Kidney tubule cell (primary cell): ENCODE data around the gene PPFIBP2.

Experiments used
- DNase-seq: peaks from one replicate; pipeline ENCODE4 v3.0.0-alpha.2; 2018; ENCODE audit warnings: low spot score

PPFIBP2 gene

DNA sequence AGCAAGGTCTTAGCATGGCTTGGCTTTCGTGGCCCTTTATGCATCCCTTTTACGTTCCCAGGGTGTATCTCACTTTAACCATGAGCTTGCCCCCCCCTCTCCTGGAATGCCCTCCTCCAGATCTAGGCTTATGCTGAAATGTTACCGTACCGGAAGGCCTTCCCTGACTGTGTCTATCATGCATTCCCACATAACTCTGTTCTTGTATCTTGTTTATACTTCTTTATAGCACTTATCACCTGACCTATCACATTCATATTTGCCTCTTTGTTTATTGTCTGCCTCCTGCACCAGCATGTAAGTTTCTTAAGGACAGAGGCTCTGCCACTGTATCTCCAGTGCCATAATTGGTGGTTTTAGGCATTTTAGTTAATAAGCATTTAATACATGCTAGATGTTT lies 38.9 kb downstream of the PPFIBP2 start:
- DNase-seq, result no peak

DNA sequence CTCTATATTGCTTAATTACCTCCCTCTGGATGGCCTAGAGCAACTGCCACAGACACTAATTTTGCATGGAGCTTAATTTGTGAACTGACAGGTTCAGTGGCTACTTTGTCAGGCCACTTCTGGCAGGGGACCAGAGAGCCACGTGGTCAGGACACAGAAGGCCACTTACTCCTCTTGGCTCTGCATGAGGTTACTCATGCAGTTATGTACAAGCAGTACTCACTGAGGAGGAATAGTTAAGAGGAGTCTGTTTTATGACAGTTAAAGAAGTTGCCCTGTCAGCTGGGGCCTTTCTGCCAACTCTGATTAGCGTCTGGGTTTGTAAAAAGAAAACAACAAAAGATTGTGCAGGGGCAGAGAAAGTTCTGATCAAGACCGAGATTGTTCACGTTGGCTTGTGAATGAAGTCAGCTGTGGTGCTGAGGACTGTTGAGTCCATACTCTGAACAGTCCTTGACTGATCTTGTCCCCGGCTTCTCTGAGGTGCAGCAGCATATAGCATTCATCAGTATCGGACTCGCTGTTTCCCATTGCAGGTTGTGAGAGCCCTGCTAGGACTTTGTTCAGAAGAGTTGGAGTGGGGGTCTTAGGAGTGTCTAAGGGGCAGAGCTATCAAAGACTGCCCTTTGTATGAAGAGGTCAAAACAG lies 41.4 kb downstream of the PPFIBP2 start:
- peak; percentile 36 for DNase-seq

DNA sequence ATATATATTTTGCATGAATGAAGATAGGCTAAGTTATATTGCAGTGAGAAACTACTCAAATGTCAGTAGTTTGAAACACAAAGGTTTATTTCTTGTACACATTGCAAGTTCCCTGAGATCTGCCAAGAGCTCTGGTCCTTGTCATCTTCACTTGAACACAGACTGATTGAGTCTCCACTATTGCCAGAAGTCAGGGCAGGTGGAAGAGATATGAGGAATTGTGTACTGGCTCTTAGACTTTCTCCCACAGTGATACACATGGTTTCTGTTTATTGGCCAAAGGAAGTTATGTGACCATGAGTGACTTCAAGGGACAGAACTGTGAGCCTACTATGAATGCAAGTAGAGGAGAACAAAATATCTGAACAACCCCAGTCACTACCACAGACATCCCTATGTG lies 44.2 kb downstream of the PPFIBP2 start:
- no peak for DNase-seq

DNA sequence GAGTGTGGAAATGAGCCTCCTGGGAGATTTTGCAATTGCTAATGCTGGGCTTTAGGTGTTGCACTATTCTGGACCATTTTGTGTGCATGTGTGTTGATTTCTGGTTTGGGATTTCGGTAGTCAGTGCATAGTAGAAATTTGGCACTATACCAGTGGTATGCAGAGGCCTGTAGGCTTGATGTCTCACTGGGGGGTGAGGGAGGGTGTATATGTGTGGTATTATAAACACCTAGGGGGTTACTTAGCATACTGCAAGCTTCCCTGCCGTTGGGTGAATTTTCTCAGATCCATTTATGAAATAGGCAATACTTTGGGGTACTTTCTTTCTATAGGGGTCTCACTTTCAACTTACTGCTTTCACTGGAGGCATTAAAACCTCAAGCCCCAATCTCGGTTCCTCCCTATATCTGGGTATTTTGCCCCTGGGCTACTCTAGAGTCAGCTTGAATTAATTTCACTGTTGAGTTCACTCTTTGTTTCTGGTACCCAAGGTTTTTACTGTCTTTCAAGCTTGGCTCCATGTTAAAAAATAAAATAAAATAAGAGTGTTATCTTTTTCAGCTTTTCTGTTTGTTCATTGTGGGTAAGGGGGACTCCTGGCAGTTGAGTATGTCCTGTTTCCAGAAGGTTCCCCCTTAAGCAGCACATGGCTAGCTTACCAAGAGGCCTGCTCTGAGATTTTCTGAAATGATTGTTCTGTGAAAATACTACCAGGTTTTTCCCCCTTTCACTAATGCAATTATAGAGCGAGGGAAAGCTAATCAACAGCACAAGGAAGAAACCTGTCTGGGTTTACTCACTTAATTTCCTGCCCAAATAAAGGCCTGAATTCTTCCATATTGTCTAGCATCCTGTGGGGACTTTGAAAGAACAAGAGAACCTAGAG lies 45.8 kb downstream of the PPFIBP2 start:
- no peak for DNase-seq

DNA sequence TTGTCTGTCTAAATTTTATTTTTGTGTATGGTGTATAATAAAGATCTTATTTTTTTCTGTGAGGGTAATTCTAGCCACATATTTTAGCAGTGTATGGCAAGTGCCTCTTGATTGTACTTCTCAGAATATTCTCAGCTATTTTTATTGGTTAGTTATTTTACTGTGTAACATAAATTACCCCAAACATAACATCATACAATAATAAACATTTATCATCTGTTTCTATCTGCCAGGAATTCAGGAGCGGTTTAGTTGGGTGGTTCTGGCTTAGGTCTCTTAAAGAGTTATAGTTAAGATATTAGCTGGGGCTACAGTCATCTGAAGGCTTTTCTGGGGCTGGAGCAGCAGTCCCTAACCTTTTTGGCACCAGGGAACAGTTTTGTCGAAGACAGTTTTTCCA lies 47.8 kb downstream of the PPFIBP2 start:
- DNase-seq, result no peak

DNA sequence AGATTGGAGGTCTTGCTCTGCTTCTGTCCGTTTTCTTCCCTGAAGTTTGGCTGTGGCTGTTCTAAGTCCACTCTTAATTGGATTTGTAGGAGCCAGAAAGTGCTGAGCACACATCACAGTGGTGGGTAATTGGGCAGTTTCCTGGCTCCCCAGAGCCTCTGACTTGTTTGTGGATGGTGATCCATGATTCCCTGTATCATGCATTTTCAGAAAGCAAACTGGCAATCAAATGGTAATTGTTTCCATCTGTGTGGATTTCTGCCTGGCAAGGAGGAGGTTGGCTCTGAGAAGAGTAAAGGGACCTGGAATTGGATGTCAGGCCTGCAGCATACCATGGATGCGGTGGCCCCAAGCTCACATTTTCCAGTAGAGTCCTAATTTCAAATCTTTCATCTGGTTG lies 49.5 kb downstream of the PPFIBP2 start:
- DNase-seq, result no peak

DNA sequence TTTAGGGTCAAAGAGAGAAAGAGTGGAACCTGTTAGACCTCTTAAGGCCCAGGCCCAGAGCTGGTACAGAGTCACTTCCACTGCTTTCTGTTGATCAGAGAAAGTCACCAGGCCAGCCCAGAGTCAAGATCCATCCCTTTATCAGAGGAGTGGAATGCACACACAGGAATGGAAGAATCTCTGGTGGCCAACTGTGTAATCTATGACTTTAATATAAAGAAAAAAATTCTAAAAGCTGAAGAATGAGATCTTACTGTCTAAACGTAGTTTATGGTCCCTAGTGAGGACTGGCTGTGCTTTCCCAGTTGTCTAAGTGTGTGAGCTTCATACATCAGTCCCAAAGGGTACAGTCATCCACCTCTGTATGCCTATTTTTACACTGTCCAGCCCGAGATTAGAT lies 51.0 kb downstream of the PPFIBP2 start:
- DNase-seq, result no peak

DNA sequence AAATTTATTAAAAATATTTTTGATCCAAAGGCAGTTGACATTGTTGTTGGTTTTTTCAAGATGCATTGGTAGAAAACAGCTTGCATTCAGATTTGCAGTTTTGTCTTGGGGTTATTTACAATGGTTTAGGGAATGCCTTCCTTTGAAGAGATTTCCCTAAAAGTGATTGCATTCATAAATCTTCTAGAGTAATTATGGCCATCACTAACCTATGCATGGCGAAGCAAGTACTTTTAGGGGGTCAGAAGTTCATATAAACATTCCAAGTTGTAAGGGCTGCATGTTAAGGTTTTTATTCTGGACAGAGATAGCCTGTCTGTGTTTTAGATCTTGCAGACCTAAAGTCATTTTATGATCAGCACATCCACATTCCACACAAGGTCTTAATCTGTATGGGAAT lies 53.5 kb downstream of the PPFIBP2 start:
- no peak for DNase-seq

DNA sequence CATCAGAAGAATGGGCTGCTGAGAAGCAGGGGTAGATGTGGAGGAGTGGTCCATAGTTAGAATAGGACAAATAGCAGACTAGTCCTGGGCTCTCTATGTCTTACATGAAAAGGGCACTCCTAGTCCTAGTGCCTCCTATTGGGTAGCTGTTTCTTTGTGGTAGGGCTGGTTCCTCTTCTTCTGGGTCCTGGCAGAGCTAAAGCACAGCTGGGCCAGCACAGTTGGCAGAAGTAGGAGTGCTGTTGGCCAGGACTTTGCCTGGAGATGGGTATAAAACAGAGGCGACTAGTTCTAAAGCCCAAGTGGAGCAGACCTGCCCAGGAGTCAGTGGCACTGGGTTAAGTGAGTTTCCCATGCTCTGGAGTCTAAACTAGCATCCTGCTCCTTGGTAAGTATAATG lies 55.2 kb downstream of the PPFIBP2 start:
- no peak for DNase-seq

DNA sequence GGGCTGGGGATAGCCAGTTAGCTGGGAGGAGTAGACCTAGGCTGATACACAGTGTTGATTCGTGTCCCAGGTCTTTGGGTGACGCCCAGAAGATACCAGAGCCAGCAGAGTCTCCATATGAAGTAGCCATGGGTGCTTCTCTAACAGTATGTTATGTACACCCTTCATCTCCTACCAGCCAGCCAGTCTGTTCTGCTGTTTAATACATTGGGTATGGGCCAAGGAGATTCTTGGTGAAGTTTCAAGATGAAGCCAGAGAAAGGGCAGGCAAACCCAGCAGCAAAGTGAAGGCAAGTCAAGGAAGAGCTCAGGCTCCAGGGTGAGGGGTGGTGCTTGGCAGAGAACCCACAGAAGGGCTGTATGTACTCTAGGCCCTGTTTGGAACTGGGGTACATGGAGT lies 56.4 kb downstream of the PPFIBP2 start:
- DNase-seq, result no peak

DNA sequence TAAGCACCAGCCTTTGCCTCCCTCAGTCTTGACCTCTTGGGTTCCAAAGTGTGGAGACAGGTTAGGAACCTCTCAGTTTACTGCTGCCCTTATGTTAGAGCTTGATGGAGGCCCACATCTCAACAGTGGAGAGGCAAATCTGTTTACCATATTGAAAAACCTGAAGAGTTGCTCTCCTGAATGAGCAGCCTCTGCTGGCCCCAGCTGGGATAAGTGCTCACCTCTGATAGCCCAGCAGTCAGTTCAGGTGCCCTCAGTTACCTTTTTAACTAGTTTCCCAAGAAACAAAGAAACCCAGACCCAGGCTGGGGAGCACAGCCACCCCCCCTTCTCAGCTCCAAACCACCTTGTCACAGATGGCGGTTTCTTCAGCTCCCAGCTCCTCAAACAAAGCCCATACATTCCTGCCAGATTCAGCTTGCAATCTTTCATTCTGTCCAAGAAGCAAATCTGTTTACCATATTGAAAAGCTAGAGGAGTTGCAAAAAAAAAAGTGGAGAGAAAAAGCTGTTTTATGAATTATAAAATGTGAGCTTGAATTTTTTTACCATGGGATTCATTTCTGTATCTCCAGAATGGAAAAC lies 57.2 kb downstream of the PPFIBP2 start:
- no peak for DNase-seq

DNA sequence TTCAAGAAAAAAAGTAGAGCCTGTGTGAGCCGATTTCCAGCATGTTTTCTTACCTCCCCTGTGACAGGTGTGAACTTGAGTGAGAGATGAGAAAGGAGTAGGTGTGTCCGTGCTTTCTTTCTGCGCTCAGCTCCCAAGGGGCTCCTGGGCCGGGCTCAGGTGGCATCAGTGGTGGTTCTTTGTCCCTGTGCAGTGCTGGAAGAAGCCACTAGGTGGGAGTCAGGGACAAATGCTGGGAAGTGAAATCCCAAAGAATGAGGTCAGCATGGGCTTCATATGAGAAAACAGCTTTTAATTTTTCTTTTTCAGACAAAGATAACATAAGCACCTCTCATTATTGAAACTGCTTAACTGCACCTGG lies 57.8 kb downstream of the PPFIBP2 start:
- peak; percentile 73 for DNase-seq

DNA sequence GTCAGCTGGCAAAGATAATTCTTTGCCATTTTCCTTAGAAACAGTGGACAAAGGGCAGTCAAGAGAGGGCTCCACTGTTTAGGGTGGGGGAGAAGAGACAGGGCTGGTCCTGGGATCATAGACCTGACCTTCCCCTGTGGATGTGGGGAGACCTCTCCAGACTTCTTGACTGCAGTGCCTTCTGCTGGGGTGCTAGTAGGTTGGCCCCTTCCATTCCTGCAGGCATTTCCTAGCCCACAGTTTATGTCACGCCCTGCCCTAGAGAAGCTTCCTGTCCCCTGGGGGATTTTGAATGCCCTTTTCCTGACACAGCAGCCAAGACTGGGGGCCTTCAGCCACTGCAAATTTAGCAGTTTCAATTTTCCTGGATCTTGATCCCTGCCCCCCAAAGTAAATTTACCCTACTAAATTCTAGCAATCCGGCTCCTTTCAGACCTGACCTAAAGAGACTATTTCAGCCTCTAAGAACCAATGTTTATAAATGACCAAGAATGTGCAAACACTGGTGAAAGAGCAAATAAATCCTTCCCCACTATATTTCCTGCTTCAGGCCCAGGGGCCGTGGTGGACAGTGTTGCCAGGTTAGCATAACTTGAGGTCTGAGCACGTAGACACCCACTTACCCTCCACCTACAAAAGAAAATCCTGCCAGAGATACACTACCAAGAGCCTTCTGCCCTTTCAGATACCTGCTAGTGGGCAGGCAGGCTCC lies 58.4 kb downstream of the PPFIBP2 start:
- DNase-seq, result no peak

DNA sequence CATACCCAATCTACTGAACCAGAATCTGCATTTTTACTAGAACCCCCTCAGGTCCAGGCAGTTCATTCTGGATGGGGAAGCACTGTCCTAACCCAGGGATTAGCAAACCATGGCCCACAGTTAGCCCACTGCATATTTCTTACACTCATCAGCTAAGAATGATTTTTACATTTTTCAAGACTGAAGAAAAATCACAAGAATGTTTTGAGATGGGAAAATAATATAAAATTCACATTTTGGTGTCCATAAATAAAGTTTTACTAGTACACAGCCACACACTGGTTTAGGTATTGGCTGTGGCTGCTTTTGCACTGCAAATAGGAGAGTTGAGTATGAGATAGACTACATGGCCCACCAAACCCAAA lies 59.4 kb downstream of the PPFIBP2 start:
- DNase-seq, result no peak

DNA sequence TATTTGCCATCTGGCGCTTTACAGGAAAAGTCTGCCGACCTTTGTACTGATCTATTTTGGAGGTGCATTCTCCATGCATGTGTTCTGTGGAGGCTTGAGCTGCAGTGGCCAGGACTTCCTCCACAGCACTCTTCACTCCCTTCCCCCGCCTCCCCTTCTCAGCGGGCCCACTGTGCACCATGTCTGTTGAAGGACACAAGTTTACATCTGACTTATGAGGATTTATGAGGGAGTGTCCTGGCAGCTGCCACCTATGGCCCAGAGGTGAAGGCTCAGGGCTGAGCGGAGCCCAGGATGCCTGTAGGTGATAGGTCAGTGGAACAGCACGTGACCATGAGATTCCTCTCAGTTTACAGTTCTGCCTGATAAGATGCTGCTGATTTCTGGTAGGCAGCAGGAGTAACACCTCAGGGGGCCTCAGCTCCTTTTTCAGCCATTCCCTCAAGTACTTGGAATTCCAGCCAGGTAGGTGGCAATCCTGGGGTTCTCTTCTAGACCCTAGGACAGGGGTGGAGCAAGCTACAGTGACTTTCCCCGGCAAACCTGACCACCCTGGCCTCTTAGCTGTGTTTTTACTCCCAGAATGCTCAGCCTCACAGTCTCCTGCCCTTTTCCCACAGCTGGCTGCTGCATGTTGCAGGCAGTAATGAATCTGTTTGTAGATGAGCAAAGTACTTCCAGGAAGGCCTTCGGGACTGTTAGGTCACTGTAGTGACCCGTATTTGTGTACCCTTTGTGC lies 59.9 kb downstream of the PPFIBP2 start:
- no peak for DNase-seq

DNA sequence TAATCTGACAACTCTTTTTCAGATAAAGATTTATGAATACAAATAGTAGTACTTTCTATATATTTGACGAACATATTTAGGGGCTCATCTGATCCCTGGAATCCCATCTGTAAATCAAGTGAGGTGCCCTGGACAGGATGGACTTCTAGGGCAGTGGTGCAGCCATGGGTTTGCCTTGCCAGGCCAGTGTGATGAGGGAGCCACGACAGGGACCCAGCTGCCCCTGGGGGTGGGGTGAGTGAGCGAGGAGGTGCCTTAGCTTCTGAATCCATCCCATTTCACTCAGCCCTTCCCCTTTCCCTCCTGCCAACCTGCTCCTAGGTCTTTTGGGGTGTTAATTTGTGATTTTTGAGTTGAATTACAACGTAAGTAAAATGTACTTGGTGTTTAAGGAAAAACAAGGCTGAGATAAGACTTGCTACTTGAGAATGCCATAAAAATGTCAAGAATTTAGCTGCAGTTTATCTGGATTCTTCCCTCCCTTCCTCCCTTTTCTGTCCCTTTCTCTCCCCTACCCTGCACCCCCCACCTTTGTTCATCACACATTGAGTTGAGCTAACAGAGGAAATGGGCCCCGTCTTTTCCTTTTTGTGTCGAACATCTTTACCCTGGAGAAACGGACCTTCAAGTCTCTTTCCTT lies 60.8 kb downstream of the PPFIBP2 start:
- no peak for DNase-seq

DNA sequence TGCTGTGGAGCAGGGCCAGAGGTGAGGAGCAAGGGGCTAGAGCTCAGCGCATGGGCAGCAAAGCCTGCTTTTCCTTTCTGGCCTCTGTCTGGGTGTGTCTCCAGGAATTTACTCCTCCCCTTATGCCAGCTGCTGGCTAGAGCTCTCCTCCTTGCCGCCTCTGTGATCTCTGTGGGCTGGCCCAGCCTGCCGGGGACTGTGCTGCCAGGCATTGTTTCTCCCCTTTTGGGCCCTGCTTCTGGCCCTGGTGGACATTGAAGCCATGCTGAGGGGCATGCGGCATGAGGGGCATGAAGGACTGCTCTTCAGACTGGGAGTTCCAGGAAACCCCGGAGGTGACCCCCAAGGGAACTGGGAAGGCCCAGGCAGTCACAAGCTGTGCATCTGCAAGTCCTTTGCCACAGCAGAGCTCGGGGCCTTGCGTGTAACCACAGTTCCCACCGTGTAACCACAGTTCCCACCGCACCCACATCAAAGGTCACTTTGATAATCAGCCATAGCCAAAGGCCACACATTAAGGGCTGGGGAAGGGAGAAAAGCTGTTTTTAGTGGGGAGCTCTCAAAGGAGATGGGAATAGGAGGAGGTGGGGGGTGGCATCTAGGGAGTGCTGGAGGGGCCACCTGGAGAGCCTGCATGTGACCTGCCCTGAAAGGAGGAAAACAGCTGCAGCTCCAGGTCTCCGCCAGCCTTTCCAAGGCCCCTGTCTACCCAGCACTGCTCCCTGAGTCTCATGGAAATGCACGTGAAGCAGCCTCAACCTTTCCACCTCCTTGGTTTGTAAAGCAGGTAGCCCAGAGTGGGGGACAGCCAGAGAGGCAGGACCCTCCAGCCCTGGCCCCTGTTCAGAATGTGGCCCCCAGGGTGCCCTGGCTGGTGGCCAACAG lies 62.3 kb downstream of the PPFIBP2 start:
- peak; percentile 47 for DNase-seq

DNA sequence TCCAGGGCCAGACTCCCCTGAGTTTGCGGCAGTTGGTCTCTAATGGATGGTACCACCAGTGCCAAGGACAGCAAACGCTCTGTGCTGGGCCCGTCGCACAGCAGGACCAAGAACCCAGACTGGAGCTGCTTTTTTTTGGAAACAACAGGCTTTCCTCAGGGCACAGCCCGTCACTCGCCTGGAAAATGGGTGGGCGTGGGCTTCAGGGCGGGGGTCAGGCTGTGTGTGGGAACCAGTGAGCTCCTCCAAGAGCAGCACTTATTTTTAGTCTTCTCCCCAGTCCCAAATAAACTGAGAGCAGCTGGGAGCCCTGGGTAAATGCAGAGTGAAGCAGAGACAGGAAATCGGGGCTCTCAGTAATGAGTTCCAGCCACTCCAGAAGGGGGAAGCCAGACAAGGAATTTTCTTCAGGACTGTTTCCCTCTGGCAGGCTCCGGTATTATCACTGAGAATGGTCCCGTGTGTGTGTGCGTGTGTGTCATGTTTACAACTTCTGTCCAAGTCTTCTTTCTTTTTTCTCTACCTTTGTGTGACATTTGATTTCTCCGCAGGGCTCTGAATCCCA lies 63.0 kb downstream of the PPFIBP2 start:
- DNase-seq, result no peak

DNA sequence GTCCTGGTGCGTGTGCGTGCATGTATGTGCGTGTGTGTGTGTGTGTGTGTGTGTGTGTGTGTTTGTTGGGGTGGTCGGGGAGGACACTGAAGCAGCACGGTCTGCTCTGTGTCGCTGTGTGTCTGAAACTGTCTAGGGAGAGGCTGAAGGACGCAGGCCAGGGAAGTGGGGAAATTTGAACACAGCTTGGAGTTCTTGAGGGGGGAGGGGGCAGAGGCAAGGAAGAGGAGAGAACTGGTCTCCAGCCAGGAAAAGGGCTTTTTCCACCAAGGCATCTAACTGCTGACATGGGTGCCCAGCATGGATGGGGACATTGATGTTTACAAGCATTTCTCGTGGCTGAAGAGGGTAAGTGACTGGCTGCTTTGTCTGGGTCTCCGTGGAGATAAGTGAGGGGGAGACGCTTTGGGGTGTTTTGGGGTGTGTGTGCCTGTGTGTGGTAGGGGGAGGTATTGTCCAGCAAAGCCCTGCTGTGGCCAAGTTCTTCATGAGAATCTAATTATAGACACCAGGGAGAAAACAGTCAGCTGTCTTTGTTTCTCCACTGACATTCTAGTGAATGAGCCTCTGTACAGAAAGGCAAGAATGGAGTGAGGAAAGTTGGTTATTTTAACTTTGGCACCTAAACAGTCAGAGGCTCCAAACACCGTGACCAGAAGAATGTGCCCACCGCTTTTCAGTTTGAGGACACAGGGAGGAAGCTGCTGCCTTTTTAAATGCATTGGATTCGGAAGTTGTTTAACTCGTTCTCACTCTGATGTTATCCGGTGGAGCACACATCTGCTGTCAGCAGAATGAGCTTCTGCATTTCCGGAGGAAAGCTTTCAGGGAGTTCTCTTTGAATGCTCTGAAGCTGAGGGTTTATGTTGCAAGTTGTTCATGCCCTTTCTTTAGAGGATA lies 63.7 kb downstream of the PPFIBP2 start:
- DNase-seq, result peak; percentile 18
